Stimulated activated CD8-positive, alpha-beta memory T cell treated with anti-CD3 and anti-CD28 coated beads, Interleukin-15, amount 100 ng/mL, for 4 hours (primary cell): ENCODE results near the gene FADS3.

Experiments used
- DNase-seq, 2 donors: peaks; one replicate each; pipeline ENCODE4 v3.0.0-alpha.2; 2020; ENCODE audit warnings: low read depth in 2 of 2

FADS3 gene

GRCh38 chr11:61913699-61914395 lies 22.5 kb upstream of the FADS3 start:
- no peak for DNase-seq

- no peak for DNase-seq
These were observed 21.8 kb upstream of the FADS3 start for GRCh38 chr11:61912991-61913698.

GRCh38 chr11:61912530-61912898 lies 21.2 kb upstream of the FADS3 start:
- no peak for DNase-seq

- DNase-seq: no peak
These were observed 20.6 kb upstream of the FADS3 start for GRCh38 chr11:61911701-61912529.

- no peak for DNase-seq
These were observed 19.9 kb upstream of the FADS3 start for GRCh38 chr11:61911128-61911700.

GRCh38 chr11:61910187-61911127 lies 19.1 kb upstream of the FADS3 start:
- no peak for DNase-seq

- DNase-seq: no peak
These were observed 17.5 kb upstream of the FADS3 start for GRCh38 chr11:61908730-61909316.

GRCh38 chr11:61907871-61908729 lies 16.8 kb upstream of the FADS3 start:
- DNase-seq: no peak

- no peak for DNase-seq
These were observed 15.9 kb upstream of the FADS3 start for GRCh38 chr11:61907282-61907681.

GRCh38 chr11:61906522-61906909 lies 15.2 kb upstream of the FADS3 start:
- DNase-seq: no peak

- DNase-seq: no peak
These were observed 14.6 kb upstream of the FADS3 start for GRCh38 chr11:61905801-61906521.

GRCh38 chr11:61905067-61905696 lies 13.8 kb upstream of the FADS3 start:
- DNase-seq: no peak

GRCh38 chr11:61904539-61905048 lies 13.2 kb upstream of the FADS3 start:
- no peak for DNase-seq

- no peak for DNase-seq
These were observed 12.5 kb upstream of the FADS3 start for GRCh38 chr11:61903845-61904244.

GRCh38 chr11:61902313-61902712 lies 11.0 kb upstream of the FADS3 start:
- no peak for DNase-seq

GRCh38 chr11:61901397-61901796 lies 10.1 kb upstream of the FADS3 start:
- DNase-seq: no peak

- DNase-seq: no peak
These were observed 8.9 kb upstream of the FADS3 start for GRCh38 chr11:61900251-61900650.

GRCh38 chr11:61899146-61899841 lies 7.9 kb upstream of the FADS3 start:
- DNase-seq: peak; percentile 72 to 75
